Astrocyte of the spinal cord (primary cell): ENCODE results near the gene ABCC11.

Experiments used
- DNase-seq: peaks from one replicate; pipeline ENCODE4 v3.0.0; 2011; ENCODE audit warnings: low read depth, low spot score
- H3K4me3 ChIP-seq: 2 replicates; pipeline ENCODE4 v1.5.1; 2011; ENCODE audit warnings: low read depth, mild to moderate bottlenecking, low read length, moderate library complexity
- in situ Hi-C: cut with HindIII; loops from 2 replicates; pipeline ENCODE4 v1.10.0; 2017; ENCODE audit warnings: low sequenced_read_pairs
- TF ChIP-seq, protein P1 (sequence below): IDR thresholded peaks from 2 replicates; pipeline ENCODE4 v1.5.1; 2012; ENCODE audit warnings: low read depth, mild to moderate bottlenecking, low read length, inconsistent platforms

The ABCC11 gene

DNA sequence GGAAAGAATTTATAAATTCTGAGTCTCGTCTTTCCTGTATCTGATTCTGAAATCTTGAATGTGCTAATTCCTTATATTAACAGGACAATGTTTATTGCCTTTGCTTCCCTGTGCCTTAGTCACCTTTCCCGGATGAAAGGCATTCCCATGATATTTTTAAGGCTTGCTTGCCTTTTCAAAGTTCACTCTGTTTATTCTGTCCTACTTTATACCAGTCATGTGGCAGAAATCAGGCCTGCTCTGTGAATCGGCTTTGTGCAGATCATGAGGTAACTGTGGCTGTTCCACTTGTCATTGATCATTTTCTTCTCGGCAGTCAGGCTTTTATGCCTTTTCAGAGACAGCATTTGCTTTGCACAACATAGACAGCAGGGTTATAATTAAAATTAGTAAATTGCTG is 28.8 kb upstream of the ABCC11 start:
- H3K4me3 ChIP-seq = no peak overlapping the region
- TF ChIP-seq, protein P1, sequence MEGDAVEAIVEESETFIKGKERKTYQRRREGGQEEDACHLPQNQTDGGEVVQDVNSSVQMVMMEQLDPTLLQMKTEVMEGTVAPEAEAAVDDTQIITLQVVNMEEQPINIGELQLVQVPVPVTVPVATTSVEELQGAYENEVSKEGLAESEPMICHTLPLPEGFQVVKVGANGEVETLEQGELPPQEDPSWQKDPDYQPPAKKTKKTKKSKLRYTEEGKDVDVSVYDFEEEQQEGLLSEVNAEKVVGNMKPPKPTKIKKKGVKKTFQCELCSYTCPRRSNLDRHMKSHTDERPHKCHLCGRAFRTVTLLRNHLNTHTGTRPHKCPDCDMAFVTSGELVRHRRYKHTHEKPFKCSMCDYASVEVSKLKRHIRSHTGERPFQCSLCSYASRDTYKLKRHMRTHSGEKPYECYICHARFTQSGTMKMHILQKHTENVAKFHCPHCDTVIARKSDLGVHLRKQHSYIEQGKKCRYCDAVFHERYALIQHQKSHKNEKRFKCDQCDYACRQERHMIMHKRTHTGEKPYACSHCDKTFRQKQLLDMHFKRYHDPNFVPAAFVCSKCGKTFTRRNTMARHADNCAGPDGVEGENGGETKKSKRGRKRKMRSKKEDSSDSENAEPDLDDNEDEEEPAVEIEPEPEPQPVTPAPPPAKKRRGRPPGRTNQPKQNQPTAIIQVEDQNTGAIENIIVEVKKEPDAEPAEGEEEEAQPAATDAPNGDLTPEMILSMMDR = no peak
- DNase-seq = peak; percentile 45
- in situ Hi-C loops = no loop called here

DNA sequence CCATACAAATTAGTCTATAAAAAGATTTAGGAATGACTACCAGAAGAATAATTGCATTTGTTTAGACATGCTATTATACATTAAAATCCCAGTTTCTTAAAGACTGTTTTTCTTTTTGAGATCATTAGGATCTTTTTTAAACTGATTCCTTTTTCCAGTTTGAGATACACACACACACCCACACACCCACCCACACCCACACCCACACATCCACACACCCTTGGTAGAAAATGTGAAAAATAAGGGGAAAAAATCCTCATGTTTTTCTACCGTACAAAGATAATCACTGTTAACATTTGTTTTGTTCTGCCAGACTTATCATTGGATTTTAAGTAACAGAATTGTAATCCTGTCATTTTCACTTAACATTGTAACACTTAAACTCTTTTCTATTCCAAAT is 27.1 kb upstream of the ABCC11 start:
- H3K4me3 ChIP-seq = no peak overlapping the region
- TF ChIP-seq, protein P1 = no peak
- no peak for DNase-seq
- in situ Hi-C loops = no loop called here

DNA sequence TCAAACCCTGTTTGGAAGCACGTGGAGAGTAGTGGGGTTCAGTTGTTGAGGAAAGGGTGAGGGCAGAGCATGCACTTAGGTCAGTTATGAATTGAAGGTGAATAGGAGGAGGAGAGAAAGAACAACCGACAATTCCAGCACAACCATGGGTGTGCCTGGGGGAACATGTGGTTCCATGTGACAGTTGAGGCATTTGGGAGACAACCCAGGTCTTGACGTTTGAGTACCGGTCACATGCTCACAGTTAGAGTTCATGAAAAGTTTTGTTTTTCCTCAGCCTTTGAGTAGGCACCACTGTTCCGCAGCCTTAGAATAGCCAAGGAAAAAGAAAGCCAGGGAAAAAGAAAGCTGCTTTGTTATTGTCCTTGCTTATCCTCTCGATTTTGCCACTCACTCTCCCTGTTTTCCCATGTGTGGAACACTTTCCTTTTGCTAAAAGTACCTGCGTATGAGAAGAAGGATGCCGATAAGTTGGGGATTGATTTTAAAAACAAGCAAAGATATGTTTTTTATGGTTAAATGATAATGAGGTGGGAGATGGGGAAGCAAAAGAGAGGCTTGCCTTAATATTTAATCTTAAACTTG is 25.6 kb upstream of the ABCC11 start:
- TF ChIP-seq, protein P1 = no peak
- H3K4me3 ChIP-seq = no peak overlapping the region
- in situ Hi-C loops = no loop called here
- DNase-seq = no peak

DNA sequence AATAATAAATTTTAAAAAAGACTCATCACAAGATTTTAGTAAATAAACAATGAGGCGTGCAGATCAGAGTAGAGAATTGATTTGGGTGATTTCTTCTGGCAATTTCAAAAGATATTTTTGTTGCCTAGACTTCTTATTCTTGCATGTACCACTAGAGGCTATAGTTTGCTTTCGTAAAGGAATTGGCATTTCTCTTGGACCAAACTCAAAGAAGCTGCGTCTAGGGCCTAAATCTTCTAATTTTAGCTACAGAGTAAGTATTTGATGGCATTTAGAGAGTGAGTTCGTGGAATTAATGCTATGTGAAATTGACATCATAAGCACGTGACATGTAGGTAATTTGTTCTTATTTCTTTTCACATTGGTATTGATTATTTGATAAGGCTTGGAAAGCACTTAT is 24.4 kb upstream of the ABCC11 start:
- no peak overlapping the region for H3K4me3 ChIP-seq
- in situ Hi-C loops = no loop called here
- DNase-seq = peak; percentile 18
- TF ChIP-seq, protein P1 = peak; percentile 22

DNA sequence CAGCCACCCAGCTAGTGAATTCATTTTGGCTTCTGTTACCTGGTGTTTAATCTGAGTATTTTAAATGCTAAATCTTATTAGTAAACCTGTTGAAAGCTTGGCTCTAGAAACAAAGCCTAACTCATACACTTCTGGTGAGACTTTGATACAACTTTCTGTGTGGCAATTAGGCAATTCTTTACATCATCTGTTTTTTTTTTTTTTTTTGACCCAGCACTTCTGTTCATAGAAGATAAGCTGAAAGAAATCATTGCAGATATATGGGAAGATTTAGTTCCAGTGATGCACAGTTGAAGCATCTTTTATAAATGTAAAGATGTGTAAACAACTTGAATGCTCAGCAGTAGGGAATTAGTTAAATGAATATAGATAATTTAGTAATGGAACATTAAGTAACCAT is 21.7 kb upstream of the ABCC11 start:
- no peak for DNase-seq

DNA sequence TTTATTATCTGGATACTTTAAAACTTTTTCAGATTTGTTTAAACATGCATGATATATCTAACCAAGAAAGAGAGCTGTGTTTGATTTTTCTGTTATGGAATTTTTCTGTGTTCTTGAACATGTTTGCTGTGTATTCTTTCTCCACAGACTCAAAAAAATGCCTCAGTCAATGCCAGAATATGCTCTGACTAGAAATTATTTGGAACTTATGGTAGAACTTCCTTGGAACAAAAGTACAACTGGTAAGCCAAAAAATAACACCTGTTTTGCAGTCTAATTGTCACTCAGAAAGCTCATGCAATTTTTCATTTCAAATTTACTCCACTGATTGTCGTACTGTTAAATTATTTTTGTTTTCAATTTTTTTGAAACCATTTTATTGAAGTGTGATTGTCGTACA is 15.3 kb upstream of the ABCC11 start:
- DNase-seq = no peak
- in situ Hi-C loops = no loop called here
- TF ChIP-seq, protein P1 = no peak
- H3K4me3 ChIP-seq = no peak overlapping the region

More for the DNA sequence above, 21.7 kb upstream of the ABCC11 start:
- in situ Hi-C loops = no loop called here
- H3K4me3 ChIP-seq = no peak overlapping the region
- TF ChIP-seq, protein P1 = no peak

DNA sequence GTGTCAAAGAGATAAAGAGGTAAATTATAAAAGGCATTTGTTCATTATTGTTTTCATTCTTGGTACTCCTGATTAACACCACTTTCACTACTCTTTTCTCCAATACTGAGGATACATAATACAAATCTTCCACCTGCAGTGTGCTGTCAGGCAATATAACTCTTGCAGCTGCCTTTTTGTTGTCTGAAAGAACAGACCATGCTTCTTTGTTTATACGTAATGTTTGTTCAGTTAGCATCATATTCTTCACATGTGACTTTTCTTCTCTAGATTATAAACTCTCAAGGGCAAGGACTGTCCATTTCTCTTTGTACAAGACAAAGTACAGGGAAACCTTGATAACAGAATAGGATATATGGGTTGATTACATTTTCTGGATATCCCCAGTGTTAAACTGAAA is 14.2 kb upstream of the ABCC11 start:
- H3K4me3 ChIP-seq = no peak overlapping the region
- no peak for DNase-seq
- TF ChIP-seq, protein P1 = no peak
- in situ Hi-C loops = no loop called here
